CD4-positive, alpha-beta memory T cell (primary cell): Measurements from ENCODE around the gene CCDC93. TPM values are rescaled to one million over a fixed set of nuclear protein-coding genes. Genes with fewer than 3 reads are reported as not detected.
A peak's percentile ranks its signal among the peaks of the same experiment; 100 is the strongest.

Experiments
- CTCF ChIA-PET: fragments of 350-600 bp; sonication (Branson Sonifier 250); formaldehyde crosslinking; loops from one replicate; lab custom pipeline; 2021; ENCODE audit warnings: inconsistent platforms; ENCODE audit not compliant: partially characterized antibody; lab: Charles Lee
- POLR2A ChIA-PET: fragments of 350-600 bp; sonication (Branson Sonifier 250); formaldehyde crosslinking; loops from one replicate; lab custom pipeline; 2021; ENCODE audit not compliant: partially characterized antibody; lab: Charles Lee
- DNase-seq, 5 donors: peaks; one replicate each; pipeline versions ENCODE4 v3.0.0 to v3.0.0-alpha.2; 2020 to 2022; ENCODE audit warnings: mixed read lengths in 1 of 5
- H3K27ac ChIP-seq: one replicate; pipeline ENCODE4 v1.7.0; 2013; ENCODE audit warnings: low read depth, low read length
- H3K27me3 ChIP-seq: 2 replicates; pipeline ENCODE4 v1.7.0; 2013; ENCODE audit warnings: mild to moderate bottlenecking, low read length, moderate library complexity; ENCODE audit not compliant: insufficient read depth
- H3K36me3 ChIP-seq: 2 replicates; pipeline ENCODE4 v1.7.0; 2013; ENCODE audit warnings: mild to moderate bottlenecking, low read length, moderate library complexity; ENCODE audit not compliant: insufficient read depth
- H3K4me1 ChIP-seq: 2 replicates; pipeline ENCODE4 v1.7.0; 2013; ENCODE audit warnings: mild to moderate bottlenecking, low read length, moderate library complexity; ENCODE audit not compliant: insufficient read depth
- H3K4me3 ChIP-seq, 2 donors: one replicate each; pipeline ENCODE4 v1.7.0; 2013; ENCODE audit warnings: low read length in 2 of 2, mild to moderate bottlenecking in 1 of 2
- H3K9me3 ChIP-seq, 2 donors: one replicate each; pipeline ENCODE4 v1.7.0; 2013; ENCODE audit warnings: low read length in 2 of 2, control low read depth in 1 of 2; ENCODE audit not compliant: control insufficient read depth in 1 of 2
- H3K27ac Mint-ChIP-seq, 7 donors: one replicate each; pipeline ENCODE4 v1.8.0; 2020 to 2021; ENCODE audit warnings: mixed read lengths in 7 of 7, mild to moderate bottlenecking in 6 of 7, inconsistent platforms in 3 of 7, moderate library complexity in 3 of 7
- H3K27me3 Mint-ChIP-seq, 2 donors: one replicate each; pipeline ENCODE4 v1.8.0; 2020 to 2021; ENCODE audit warnings: mixed read lengths in 2 of 2
- H3K36me3 Mint-ChIP-seq, 2 donors: one replicate each; pipeline ENCODE4 v1.8.0; 2020 to 2021; ENCODE audit warnings: mixed read lengths in 2 of 2, inconsistent platforms in 1 of 2, mild to moderate bottlenecking in 1 of 2
- H3K4me1 Mint-ChIP-seq, 4 donors: one replicate each; pipeline ENCODE4 v1.8.0; 2020 to 2021; ENCODE audit warnings: mixed read lengths in 4 of 4, mild to moderate bottlenecking in 1 of 4
- H3K4me3 Mint-ChIP-seq, 8 donors: one replicate each; pipeline ENCODE4 v1.8.0; 2020 to 2021; ENCODE audit warnings: mixed read lengths in 8 of 8, mild to moderate bottlenecking in 7 of 8, moderate library complexity in 6 of 8, inconsistent platforms in 3 of 8
- H3K9me3 Mint-ChIP-seq, 8 donors: one replicate each; pipeline ENCODE4 v1.8.0; 2020 to 2021; ENCODE audit warnings: mixed read lengths in 8 of 8, mild to moderate bottlenecking in 5 of 8, inconsistent platforms in 3 of 8, moderate library complexity in 1 of 8
- intact Hi-C: fragments of 100-400 bp; cut with micrococcal nuclease; formaldehyde crosslinking; loops from one replicate; pipeline ENCODE4 v1.15.1; 2023
- polyA plus RNA-seq, 2 donors: library from polyadenylated mRNA; unstranded; fragments of 300-500 nt; fragmentation: Illumina TruSeq; gene quantifications; one replicate each; pipeline ENCODE4 v1.2.3, GENCODE V29; 2021
- total RNA-seq, 2 experiments: library from RNA; stranded (reverse); gene quantifications; one replicate each; pipeline ENCODE4 v1.2.3, GENCODE V29; 2021

Gene CCDC93
- total and polyA plus RNA-seq, 4 experiments from 2014 or later, result 3.2 to 73.3 (median 40.5) TPM

- H3K9me3 ChIP-seq, result no peaks in the 10 kb centered on the region
- Mint-ChIP-seq H3K27ac (no peak overlapping the region), H3K4me3 (no peak overlapping the region), H3K36me3 (no peaks in the 10 kb centered on the region), H3K27me3 (peaks cover 28 to 45% of the 10 kb centered on the region in 2 donors), H3K9me3 (no peaks in the 10 kb centered on the region), H3K4me1 (no peaks in the 10 kb centered on the region)
- no peak overlapping the region for H3K4me3 ChIP-seq
- H3K36me3 ChIP-seq, result no peaks in the 10 kb centered on the region
- no peaks in the 10 kb centered on the region for H3K27me3 ChIP-seq
- no peak overlapping the region for H3K27ac ChIP-seq
- no peak for DNase-seq
- no peaks in the 10 kb centered on the region for H3K4me1 ChIP-seq
- intact Hi-C loops, result loop anchor here (10.0 kb wide), 1 partner anchor 1220 kb away; no protein-coding TSS in a partner anchor
- CTCF ChIA-PET, result interaction anchor here (0.5 to 3.4 kb wide), 8 partner anchors 12 to 810 kb away, joined by 3 to 59 read pairs (median 14); no protein-coding TSS in a partner anchor
- POLR2A ChIA-PET, result no interaction called here
Measured at GRCh38 chr2:118045286-118045685, 31.4 kb upstream of the CCDC93 start.

- Histone ChIP-seq H3K4me3 (no peak overlapping the region), H3K36me3 (no peaks in the 10 kb centered on the region), H3K27ac (no peak overlapping the region), H3K9me3 (no peaks in the 10 kb centered on the region), H3K27me3 (no peaks in the 10 kb centered on the region), H3K4me1 (no peaks in the 10 kb centered on the region)
- CTCF ChIA-PET, result interaction anchor here (1.4 to 2.8 kb wide), 3 partner anchors 12 to 811 kb away, joined by 3 to 14 read pairs (median 3); no protein-coding TSS in a partner anchor
- H3K4me3 Mint-ChIP-seq, result no peak overlapping the region
- H3K27ac Mint-ChIP-seq, result no peak overlapping the region
- H3K27me3 Mint-ChIP-seq, result peaks cover 27 to 43% of the 10 kb centered on the region in 2 donors
- H3K4me1 Mint-ChIP-seq, result no peaks in the 10 kb centered on the region
- POLR2A ChIA-PET, result no interaction called here
- H3K36me3 Mint-ChIP-seq, result no peaks in the 10 kb centered on the region
- intact Hi-C loops, result loop anchor here (10.0 kb wide), 1 partner anchor 1220 kb away; no protein-coding TSS in a partner anchor
- DNase-seq, result no peak
- no peaks in the 10 kb centered on the region for H3K9me3 Mint-ChIP-seq
Measured at GRCh38 chr2:118044854-118045253, 31.0 kb upstream of the CCDC93 start.

- no peaks in the 10 kb centered on the region for H3K27me3 ChIP-seq
- H3K9me3 ChIP-seq, result no peaks in the 10 kb centered on the region
- Mint-ChIP-seq H3K4me1 (no peaks in the 10 kb centered on the region), H3K27ac (no peak overlapping the region), H3K4me3 (no peak overlapping the region), H3K36me3 (no peaks in the 10 kb centered on the region), H3K9me3 (no peaks in the 10 kb centered on the region), H3K27me3 (peaks cover 29 to 41% of the 10 kb centered on the region in 2 donors)
- no peak overlapping the region for H3K27ac ChIP-seq
- CTCF ChIA-PET, result interaction anchor here (1.5 to 2.8 kb wide), 2 partner anchors 11 to 811 kb away, joined by 3 to 14 read pairs; no protein-coding TSS in a partner anchor
- H3K36me3 ChIP-seq, result no peaks in the 10 kb centered on the region
- no peak overlapping the region for H3K4me3 ChIP-seq
- intact Hi-C loops, result loop anchor here (10.0 kb wide), 1 partner anchor 1221 kb away; no protein-coding TSS in a partner anchor
- POLR2A ChIA-PET, result no interaction called here
- DNase-seq, result no peak
- H3K4me1 ChIP-seq, result no peaks in the 10 kb centered on the region
Measured at GRCh38 chr2:118044103-118044716, 30.3 kb upstream of the CCDC93 start.

GRCh38 chr2:118040891-118041290 is 27.0 kb upstream of the CCDC93 start:
- ChIA-PET POLR2A (interaction anchor here (0.8 kb wide), 1 partner anchor 47 kb away, joined by 3 read pairs; the partner anchor contains the start of gene INSIG2), CTCF (interaction anchor here (0.8 to 1.4 kb wide), 2 partner anchors 9 to 11 kb away, joined by 3 to 4 read pairs; no protein-coding TSS in a partner anchor)
- H3K36me3 Mint-ChIP-seq, result no peaks in the 10 kb centered on the region

DNA sequence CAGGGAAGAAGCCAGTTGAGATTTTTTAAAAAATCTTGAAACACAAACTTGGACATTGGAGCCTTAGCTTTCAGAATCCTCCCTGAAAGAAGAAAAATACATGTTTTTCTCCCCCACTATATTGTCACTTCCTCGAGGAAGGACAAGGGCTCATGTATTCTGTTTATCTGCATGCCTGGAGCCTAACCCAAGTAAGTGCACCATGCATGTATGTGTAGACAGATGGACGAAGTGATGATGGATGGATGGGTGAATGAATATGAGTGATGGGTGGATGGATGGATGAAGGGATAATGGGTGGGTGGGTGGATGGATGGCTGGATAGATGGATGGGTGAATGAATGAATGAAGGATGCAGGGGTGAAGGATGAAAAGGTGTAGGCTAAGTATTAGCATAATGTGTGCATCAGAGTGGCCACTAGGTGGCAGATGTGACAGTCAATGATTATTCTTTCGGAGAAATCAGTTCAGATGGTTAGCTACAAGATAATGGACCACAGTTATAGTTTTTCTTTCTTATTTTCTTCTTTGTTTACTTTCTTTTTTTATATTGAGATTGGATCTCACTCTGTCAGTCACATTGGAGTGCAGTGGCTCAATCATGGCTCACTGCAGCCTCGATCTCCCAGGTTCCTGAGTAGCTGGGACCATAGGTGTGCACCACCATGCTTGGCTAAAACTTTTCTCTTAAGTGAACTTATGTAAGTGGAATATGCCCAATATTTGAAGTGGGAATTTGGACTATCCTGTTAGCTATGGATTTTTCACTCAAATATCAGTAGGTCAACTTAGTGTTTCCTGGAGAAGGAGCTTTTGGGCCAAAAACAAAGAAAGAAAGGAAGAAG is 18.5 kb upstream of the CCDC93 start:
- Histone ChIP-seq H3K4me3 (no peak overlapping the region), H3K9me3 (no peaks in the 10 kb centered on the region), H3K36me3 (no peaks in the 10 kb centered on the region), H3K27ac (no peak overlapping the region), H3K4me1 (no peaks in the 10 kb centered on the region), H3K27me3 (peaks cover 9% of the 10 kb centered on the region)
- Mint-ChIP-seq H3K27ac (peak overlapping the region in 1 of 7 donors; percentile 5), H3K27me3 (peaks cover 26 to 31% of the 10 kb centered on the region in 2 donors), H3K36me3 (no peaks in the 10 kb centered on the region), H3K4me1 (no peaks in the 10 kb centered on the region), H3K4me3 (no peak overlapping the region), H3K9me3 (peaks cover 0 to 19% (median 15%) of the 10 kb centered on the region in 8 donors)
- ChIA-PET POLR2A (no interaction called here), CTCF (interaction anchor here (0.5 to 3.3 kb wide), 33 partner anchors 8 to 1315 kb away, joined by 3 to 17 read pairs (median 4); partner anchors contain the start of gene CCDC93)
- DNase-seq, result peak in 3 of 5 donors; percentile 27 to 32 (median 29)
- intact Hi-C loops, result loop anchor here (1.0 kb wide), 2 partner anchors 190 to 823 kb away; no protein-coding TSS in a partner anchor

More at GRCh38 chr2:118040891-118041290, 27.0 kb upstream of the CCDC93 start:
- Histone ChIP-seq H3K36me3 (no peaks in the 10 kb centered on the region), H3K4me3 (no peak overlapping the region), H3K27me3 (no peaks in the 10 kb centered on the region), H3K27ac (no peak overlapping the region), H3K9me3 (no peaks in the 10 kb centered on the region), H3K4me1 (no peaks in the 10 kb centered on the region)
- peaks cover 33 to 38% of the 10 kb centered on the region in 2 donors for H3K27me3 Mint-ChIP-seq
- no peak overlapping the region for H3K27ac Mint-ChIP-seq
- H3K9me3 Mint-ChIP-seq, result peaks cover 0 to 10% (median 8%) of the 10 kb centered on the region in 8 donors
- intact Hi-C loops, result loop anchor here (10.0 kb wide), 1 partner anchor 1224 kb away; no protein-coding TSS in a partner anchor
- no peak overlapping the region for H3K4me3 Mint-ChIP-seq
- H3K4me1 Mint-ChIP-seq, result no peaks in the 10 kb centered on the region
- no peak for DNase-seq

- Histone ChIP-seq H3K27me3 (peaks cover 9% of the 10 kb centered on the region), H3K4me3 (no peak overlapping the region), H3K27ac (no peak overlapping the region), H3K9me3 (no peaks in the 10 kb centered on the region), H3K4me1 (no peaks in the 10 kb centered on the region), H3K36me3 (no peaks in the 10 kb centered on the region)
- DNase-seq, result no peak
- Mint-ChIP-seq H3K36me3 (no peaks in the 10 kb centered on the region), H3K27me3 (peaks cover 29 to 31% of the 10 kb centered on the region in 2 donors), H3K4me1 (no peaks in the 10 kb centered on the region), H3K9me3 (peaks cover 0 to 16% (median 11%) of the 10 kb centered on the region in 8 donors), H3K27ac (no peak overlapping the region), H3K4me3 (no peak overlapping the region)
- CTCF ChIA-PET, result interaction anchor here (1.2 to 3.3 kb wide), 10 partner anchors 9 to 840 kb away, joined by 3 to 17 read pairs (median 6); partner anchors contain the start of gene CCDC93
- intact Hi-C loops, result no loop called here
- POLR2A ChIA-PET, result no interaction called here
Measured at GRCh38 chr2:118031566-118031965, 17.7 kb upstream of the CCDC93 start.
